Kidney tubule cell (primary cell): ENCODE measurements around the gene TRAF3.

ENCODE experiments used
- DNase-seq: peaks from one replicate; pipeline ENCODE4 v3.0.0-alpha.2; 2018; ENCODE audit warnings: low spot score

Gene TRAF3

DNA sequence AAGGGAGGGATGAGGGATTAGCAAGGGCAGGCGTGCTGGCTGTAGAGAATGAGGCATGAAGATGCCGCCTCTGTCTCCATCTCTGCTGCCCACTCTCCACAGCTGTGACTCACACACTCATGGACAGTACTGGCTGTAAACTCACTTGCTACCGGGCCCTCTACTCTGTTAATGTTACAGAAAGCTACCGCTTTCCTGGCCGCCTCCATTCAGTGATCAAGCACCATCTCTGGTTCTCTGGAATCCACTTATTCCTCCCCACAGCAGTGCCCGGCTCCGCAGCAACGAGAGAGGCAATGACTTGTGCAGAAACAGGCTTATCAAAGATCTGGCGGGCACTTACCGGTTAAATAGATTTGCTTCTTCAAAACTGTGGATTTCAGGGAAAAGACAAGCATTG is 180.0 kb downstream of the TRAF3 start:
- no peak for DNase-seq

DNA sequence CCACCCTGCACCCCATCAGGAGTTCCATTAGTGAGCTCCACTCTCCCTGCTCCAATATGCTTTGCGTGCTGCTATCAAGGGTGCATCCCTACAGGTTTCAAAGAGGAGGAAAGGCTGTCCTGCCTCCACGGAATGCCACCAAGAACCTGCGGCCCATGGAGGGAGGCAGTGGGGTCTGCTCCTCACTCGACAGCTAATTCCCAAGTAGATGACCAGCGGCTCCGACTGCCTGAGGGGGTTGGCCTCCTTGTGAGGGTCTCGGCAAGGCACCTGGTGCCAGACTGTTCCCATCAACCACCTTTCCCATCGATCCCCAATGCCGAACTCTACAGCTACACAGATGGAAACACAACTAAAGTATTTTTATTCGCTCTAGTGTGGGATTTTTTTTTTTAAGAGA is 181.2 kb downstream of the TRAF3 start:
- DNase-seq, result no peak
